ENCODE data around the gene HSPB1.
"Not testable (repeated sequence)": the region's sequence is repeated elsewhere in the genome, so short reads cannot be mapped to it uniquely, and the experiment has no call there.

- TF ChIP-seq POLR2A (IDR thresholded peaks at IDR 0.05; ENCODE audit: low read depth, low read length); TAF1 (IDR thresholded peaks at IDR 0.05; ENCODE audit: low read depth, low read length); POLR2AphosphoS5 (IDR thresholded peaks at IDR 0.05; ENCODE audit: low read depth, low read length); SPI1 (IDR thresholded peaks at IDR 0.05; ENCODE audit: low read depth, low read length); PAX5 (IDR thresholded peaks at IDR 0.05; ENCODE audit: insufficient read depth, low read length, severe bottlenecking): not testable (repeated sequence)
Measured at GRCh38 chr7:76314740-76315139, 12.3 kb downstream of the HSPB1 start.

Data from GM12891 (cell line).